NCI-H146 treated with DMSO at 0.1 percent for 48 hours (cell line): ENCODE measurements around the gene TEF.
A peak's percentile ranks its signal among the peaks of the same experiment; 100 is the strongest.
"Not testable (repeated sequence)": the region's sequence is repeated elsewhere in the genome, so short reads cannot be mapped to it uniquely, and the experiment has no call there.

Experiments
- DNase-seq: peaks from one replicate; lab custom pipeline; 2025; ENCODE audit not compliant: unreplicated experiment; lab: John Stamatoyannopoulos, UW

The TEF gene

GRCh38 chr22:41417622-41418390 is 36.1 kb downstream of the TEF start:
- DNase-seq = no peak

- no peak for DNase-seq
These were observed 37.0 kb downstream of the TEF start for GRCh38 chr22:41418717-41419116.

GRCh38 chr22:41425660-41426365 is 44.1 kb downstream of the TEF start:
- no peak for DNase-seq

GRCh38 chr22:41429232-41429950 is 47.6 kb downstream of the TEF start:
- DNase-seq = no peak

- DNase-seq = no peak
These were observed 48.2 kb downstream of the TEF start for GRCh38 chr22:41429951-41430332.

GRCh38 chr22:41431656-41432055 is 49.9 kb downstream of the TEF start:
- no peak for DNase-seq

- not testable (repeated sequence) for DNase-seq
These were observed 51.7 kb downstream of the TEF start for GRCh38 chr22:41433480-41433879.

- not testable (repeated sequence) for DNase-seq
These were observed 52.7 kb downstream of the TEF start for GRCh38 chr22:41434361-41435003.

GRCh38 chr22:41435560-41435959 is 53.8 kb downstream of the TEF start:
- no peak for DNase-seq

GRCh38 chr22:41436322-41437113 is 54.8 kb downstream of the TEF start:
- no peak for DNase-seq

- no peak for DNase-seq
These were observed 55.5 kb downstream of the TEF start for GRCh38 chr22:41437198-41437597.

- DNase-seq = not testable (repeated sequence)
These were observed 58.8 kb downstream of the TEF start for GRCh38 chr22:41440511-41440910.

- DNase-seq = no peak
These were observed 60.6 kb downstream of the TEF start for GRCh38 chr22:41442240-41442792.

- peak; percentile 80 for DNase-seq
These were observed 62.8 kb downstream of the TEF start for GRCh38 chr22:41444360-41445128.

GRCh38 chr22:41445129-41446056 is 63.7 kb downstream of the TEF start:
- DNase-seq = peak; percentile 32

- DNase-seq = no peak
These were observed 64.3 kb downstream of the TEF start for GRCh38 chr22:41446057-41446501.

- peak; percentile 61 for DNase-seq
These were observed 65.1 kb downstream of the TEF start, which contains the start of gene TOB2 for GRCh38 chr22:41446639-41447434. TOB2 (minus strand) TSS chr22:41446801; CDS start chr22:41437345, 9,456 bp downstream.
